Hematopoietic multipotent progenitor cell treated with erythropoietin and hydrocortisone succinate and interleukin-3 and kit ligand, for 15 days (in vitro differentiated cells): ENCODE data around the gene LRRC47.

Source experiments
- DNase-seq: peaks from one replicate; pipeline ENCODE4 v3.0.0-alpha.2; 2015; ENCODE audit warnings: low spot score

Gene LRRC47

DNA sequence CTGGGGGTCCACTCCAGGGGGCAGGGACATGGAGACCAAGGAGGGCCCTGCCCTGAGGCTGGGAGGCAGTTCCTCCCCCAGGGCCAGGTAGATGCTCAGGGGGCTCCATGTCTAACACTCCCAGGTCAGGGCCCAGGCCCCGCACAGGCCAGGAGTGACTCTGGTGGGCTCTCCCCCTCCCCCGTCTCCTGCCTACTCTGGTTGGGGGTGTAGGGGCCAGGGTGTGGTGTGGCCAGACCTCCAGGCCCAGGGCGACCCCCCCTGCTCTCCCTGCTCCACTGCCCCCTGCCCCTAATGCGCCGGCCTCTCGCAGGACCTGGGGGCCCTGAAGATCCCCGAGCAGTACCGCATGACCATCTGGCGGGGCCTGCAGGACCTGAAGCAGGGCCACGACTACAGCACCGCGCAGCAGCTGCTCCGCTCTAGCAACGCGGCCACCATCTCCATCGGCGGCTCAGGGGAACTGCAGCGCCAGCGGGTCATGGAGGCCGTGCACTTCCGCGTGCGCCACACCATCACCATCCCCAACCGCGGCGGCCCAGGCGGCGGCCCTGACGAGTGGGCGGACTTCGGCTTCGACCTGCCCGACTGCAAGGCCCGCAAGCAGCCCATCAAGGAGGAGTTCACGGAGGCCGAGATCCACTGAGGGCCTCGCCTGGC lies 63.7 kb downstream of the LRRC47 start:
- DNase-seq: no peak

DNA sequence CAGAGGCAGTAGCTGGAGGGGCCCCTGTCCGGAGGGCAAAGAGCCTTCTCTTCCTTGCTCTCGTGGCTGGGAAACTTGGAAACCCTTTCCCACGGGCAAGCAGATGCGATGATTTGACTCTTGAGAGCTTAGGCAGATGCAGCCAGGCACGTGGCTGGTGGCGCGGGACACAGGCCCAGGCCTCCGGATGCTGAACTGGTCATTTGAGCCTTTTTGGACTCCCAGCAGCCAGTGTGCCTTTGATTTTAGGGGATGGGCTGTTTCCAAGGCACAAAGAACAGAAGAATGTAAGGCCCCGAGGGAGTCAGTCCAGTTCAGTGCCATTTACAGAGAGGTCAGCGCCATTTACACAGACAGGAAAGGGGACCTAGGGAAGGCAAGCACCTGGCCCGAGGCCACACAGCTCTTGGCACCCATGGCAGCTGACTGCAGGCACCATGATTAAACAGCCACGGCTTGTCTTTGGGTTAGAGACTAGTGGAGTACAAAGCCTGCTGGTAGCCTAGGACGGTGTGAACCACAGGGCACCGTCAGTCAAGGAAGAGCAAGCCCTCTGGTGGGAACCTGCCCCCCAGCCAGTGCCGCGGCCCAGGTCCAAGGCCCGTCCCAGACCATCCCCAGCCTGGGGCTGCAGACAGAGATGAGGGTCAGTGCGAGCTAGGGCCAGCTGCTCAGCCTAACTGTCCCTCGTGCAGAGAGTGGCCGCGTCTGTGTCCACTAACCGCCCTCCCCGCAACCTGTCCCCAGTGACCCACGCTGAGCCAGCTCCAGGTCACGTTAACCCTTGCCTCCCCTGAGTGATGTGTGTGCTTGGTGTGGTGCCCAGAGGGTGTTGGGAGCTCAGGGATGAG lies 64.5 kb downstream of the LRRC47 start:
- no peak for DNase-seq

DNA sequence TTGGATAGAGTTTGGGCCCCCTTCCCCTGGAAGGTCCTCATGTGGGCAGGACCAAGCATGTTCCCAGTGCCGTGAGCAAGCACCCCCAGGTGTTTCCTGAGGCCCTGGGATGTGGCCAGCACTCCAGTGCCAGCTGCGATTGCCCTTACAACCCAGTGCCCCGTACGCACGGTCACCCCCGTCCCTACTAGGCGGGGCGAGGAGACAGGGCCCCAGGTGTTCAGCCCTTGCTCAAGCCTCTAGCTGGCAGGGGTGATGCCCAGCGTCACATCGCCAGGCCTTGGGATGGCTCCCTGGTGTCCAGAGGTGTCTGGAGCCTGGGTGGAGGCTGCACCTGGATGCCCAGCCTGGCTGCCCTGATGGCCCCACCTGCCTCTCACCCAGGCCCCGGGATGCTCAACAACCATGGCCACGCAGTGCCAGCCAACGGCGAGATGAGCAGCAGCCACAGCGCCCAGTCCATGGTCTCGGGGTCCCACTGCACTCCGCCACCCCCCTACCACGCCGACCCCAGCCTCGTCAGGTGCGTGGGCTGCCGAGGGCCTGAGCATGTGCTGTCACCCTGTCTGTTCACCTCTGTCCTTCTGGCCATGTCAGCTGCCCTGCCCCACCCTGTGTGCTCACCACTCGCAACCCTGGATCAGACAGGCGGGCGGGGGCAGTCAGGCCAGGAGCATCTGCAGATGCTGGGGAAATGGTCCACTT lies 65.6 kb downstream of the LRRC47 start:
- no peak for DNase-seq

DNA sequence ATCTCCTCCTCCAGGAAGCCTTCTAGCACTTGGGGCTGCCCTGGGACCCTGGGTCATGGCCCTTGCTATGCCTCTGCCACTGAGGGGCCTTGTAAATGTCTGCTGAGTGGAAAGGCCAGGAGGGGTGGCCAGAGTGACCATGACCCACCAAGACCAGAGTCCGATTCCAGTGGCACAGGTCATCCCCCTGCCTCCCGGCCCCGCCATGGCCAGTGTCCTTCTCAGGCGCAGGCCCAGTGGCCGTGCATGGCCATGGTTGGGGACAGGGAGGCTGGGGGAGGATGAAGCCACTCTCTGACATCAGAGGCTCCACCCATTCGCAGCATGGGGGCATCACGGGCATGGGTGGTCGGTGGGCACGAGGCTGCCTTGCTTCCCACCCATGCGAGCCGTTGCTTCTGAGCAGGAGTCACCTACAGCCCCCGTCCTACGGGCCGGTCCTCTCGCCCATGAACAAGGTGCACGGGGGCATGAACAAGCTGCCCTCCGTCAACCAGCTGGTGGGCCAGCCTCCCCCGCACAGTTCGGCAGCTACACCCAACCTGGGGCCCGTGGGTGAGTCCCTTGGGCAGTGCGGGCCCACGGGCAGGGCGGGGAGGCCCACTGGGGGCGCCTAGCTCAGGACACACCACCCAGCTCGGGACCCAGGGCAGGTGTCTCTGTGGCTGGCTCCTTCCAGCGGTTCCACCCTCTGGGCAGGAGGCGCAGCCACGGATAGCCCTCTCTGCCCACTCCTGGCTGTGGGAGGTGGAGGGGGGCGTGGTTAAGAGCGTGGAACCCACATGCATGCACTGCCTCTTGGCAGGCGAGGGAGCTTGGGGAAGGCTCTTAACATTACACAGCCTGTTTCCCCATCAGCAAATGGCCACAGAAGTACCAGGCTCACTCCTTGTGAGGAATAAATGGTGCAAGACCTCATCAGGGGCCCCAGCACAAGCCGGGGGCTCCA lies 66.4 kb downstream of the LRRC47 start:
- DNase-seq: no peak
